ENCODE data around the gene ZNF580.

ZNF580 gene

GRCh38 chr19:55690109-55690768 is 49.4 kb downstream of the ZNF580 start (continued):
- no peak for TF ChIP-seq IKZF3 (tag by site-specific recombination; IDR thresholded peaks at IDR 0.05)
- TF ChIP-seq PRDM2 (tag by site-specific recombination; IDR thresholded peaks at IDR 0.05; ENCODE audit: borderline replicate concordance), result no peak
- no peak for TF ChIP-seq KLF17 (tag by site-specific recombination; IDR thresholded peaks at IDR 0.05)
- TF ChIP-seq GLI2 (tag by site-specific recombination; IDR thresholded peaks at IDR 0.05; ENCODE audit: borderline replicate concordance, low read depth), result no peak
- TF ChIP-seq ZSCAN4 (tag by site-specific recombination; IDR thresholded peaks at IDR 0.05), result no peak

GRCh38 chr19:55690769-55691545 is 50.2 kb downstream of the ZNF580 start:
- ChIA-PET CTCF (no interaction called here), POLR2A (interaction anchor here (0.7 to 1.1 kb wide), 2 partner anchors 12 to 37 kb away, joined by 3 read pairs; no protein-coding TSS in a partner anchor)
- Histone ChIP-seq H3K9me3 (ENCODE audit: control insufficient read depth, insufficient read depth, low read depth, low read length) (no peaks in the 10 kb centered on the region), H3K4me1 (ENCODE audit: control insufficient read depth, insufficient read depth, low read length) (no peaks in the 10 kb centered on the region), H3K27ac (ENCODE audit: extremely low read depth, low read depth, low read length) (no peak overlapping the region), H3K4me3 (ENCODE audit: low read depth, low read length) (no peak overlapping the region), H3K36me3 (ENCODE audit: control insufficient read depth in 2 of 2, insufficient read depth in 1 of 2, low read length in 2 of 2) (peaks cover 9 to 94% of the 10 kb centered on the region in 2 experiments)
- TF ChIP-seq ZNF24 (tag by site-specific recombination; IDR thresholded peaks at IDR 0.05) (no peak), ZNF513 (tag by site-specific recombination; IDR thresholded peaks at IDR 0.05) (no peak), ZNF350 (tag by site-specific recombination; IDR thresholded peaks at IDR 0.05) (no peak), SETDB1 (IDR thresholded peaks at IDR 0.05; ENCODE audit: insufficient read length, low read length) (no peak), ZBTB17 (tag by site-specific recombination; IDR thresholded peaks at IDR 0.05) (no peak), ZNF624 (tag by site-specific recombination; IDR thresholded peaks at IDR 0.05) (no peak)

Data from HEK293 (cell line).